ENCODE measurements around the gene XIRP2.

- no peak for TF ChIP-seq CTCF (IDR thresholded peaks at IDR 0.05)
- no peak for TF ChIP-seq POLR2A (IDR thresholded peaks at IDR 0.05)
These were observed 216.4 kb downstream of the XIRP2 start for GRCh38 chr2:167104691-167105090.
